Kidney (tissue), 14 donors: ENCODE results near the gene VPS9D1. TPM values are rescaled to one million over a fixed set of nuclear protein-coding genes. Genes with fewer than 3 reads are reported as not detected.

Experiments used
- DNase-seq, 5 donors: peaks; one replicate each; pipeline ENCODE4 v3.0.0-alpha.2; 2013 to 2020
- FAIRE-seq: peaks from 2 replicates; lab custom pipeline; 2012; peaks lifted over from hg19 to GRCh38; lab: Jason Lieb, UNC
- H3K27ac ChIP-seq, 2 donors: one replicate each; pipeline ENCODE4 v1.7.0; 2013; ENCODE audit warnings: low read depth in 2 of 2, low read length in 2 of 2, inconsistent platforms in 1 of 2
- H3K27me3 ChIP-seq: one replicate; pipeline ENCODE4 v1.7.1; 2013; ENCODE audit warnings: low read length, inconsistent platforms; ENCODE audit not compliant: control insufficient read depth, insufficient read depth
- H3K36me3 ChIP-seq, 3 donors: one replicate each; pipeline versions ENCODE4 v1.7.0 to v1.7.1; 2013; ENCODE audit warnings: low read length in 3 of 3, control low read depth in 1 of 3, inconsistent platforms in 1 of 3; ENCODE audit not compliant: insufficient read depth in 3 of 3, control insufficient read depth in 2 of 3
- H3K4me1 ChIP-seq, 3 donors: one replicate each; pipeline versions ENCODE4 v1.7.0 to v1.7.1; 2013; ENCODE audit warnings: low read length in 3 of 3, inconsistent platforms in 1 of 3, low read depth in 1 of 3; ENCODE audit not compliant: control insufficient read depth in 2 of 3, insufficient read depth in 2 of 3
- H3K4me3 ChIP-seq, 3 donors: one replicate each; pipeline versions ENCODE4 v1.7.0 to v1.8.1; 2013; ENCODE audit warnings: low read length in 3 of 3, control low read depth in 1 of 3, inconsistent platforms in 1 of 3
- H3K9ac ChIP-seq, 3 donors: one replicate each; pipeline versions ENCODE4 v1.7.0 to v1.7.1; 2013; ENCODE audit warnings: low read length in 3 of 3, control low read depth in 1 of 3, inconsistent platforms in 1 of 3
- H3K9me3 ChIP-seq, 3 donors: one replicate each; pipeline versions ENCODE4 v1.7.0 to v1.7.1; 2013; ENCODE audit warnings: low read length in 3 of 3, control low read depth in 1 of 3, inconsistent platforms in 1 of 3; ENCODE audit not compliant: control insufficient read depth in 2 of 3, insufficient read depth in 1 of 3
- intact Hi-C: fragments of 100-400 bp; cut with DNase I; formaldehyde crosslinking; loops from one replicate; pipeline ENCODE4 v1.11.1; 2022
- polyA plus RNA-seq: library from polyadenylated mRNA; stranded (reverse); fragments of 350-450 nt; fragmentation: Illumina TruSeq; extraction: RNeasy Lipid Tissue Mini Kit (QIAGEN cat#74804); gene quantifications from one replicate; pipeline ENCODE4 v1.2.3, GENCODE V29; 2014; ENCODE audit warnings: low read depth, low replicate concordance; ENCODE audit not compliant: insufficient read depth
- total RNA-seq: library from RNA; stranded (reverse); fragmentation: NEBNext Ultra II Directional; extraction: Animal tissue kit (Norgen Biotek cat#: 25700); gene quantifications from one replicate; pipeline ENCODE4 v1.2.1, GENCODE V29; 2021
- TF ChIP-seq, protein P1 (sequence below): IDR thresholded peaks from 3 replicates; pipeline ENCODE4 v1.5.1; 2012; ENCODE audit warnings: mild to moderate bottlenecking, moderate library complexity, borderline replicate concordance; ENCODE audit not compliant: insufficient read depth; ENCODE audit errors: extremely low read depth
- donor health status: control.
- donor health status: control.
- donor health status: control.
- donor health status: control.
- donor health status: control.
- donor health status: DM: yes; HTN: yes; CAD: no.
- donor health status: Normal renal cell carcinoma (clear cell type).

Gene VPS9D1
- total and polyA plus RNA-seq, 2 donors from 2014 or later, result 18.3 to 24.4 TPM

GRCh38 chr16:89707695-89708094 is 13.0 kb downstream of the VPS9D1 start:
- Histone ChIP-seq H3K27ac (no peak overlapping the region), H3K9me3 (no peaks in the 10 kb centered on the region), H3K36me3 (no peaks in the 10 kb centered on the region), H3K4me3 (no peak overlapping the region), H3K9ac (no peak overlapping the region), H3K27me3 (no peaks in the 10 kb centered on the region), H3K4me1 (no peaks in the 10 kb centered on the region)
- intact Hi-C loops, result loop anchor here (10.0 kb wide), 1 partner anchor 157 kb away; no protein-coding TSS in a partner anchor
- TF ChIP-seq, protein P1, sequence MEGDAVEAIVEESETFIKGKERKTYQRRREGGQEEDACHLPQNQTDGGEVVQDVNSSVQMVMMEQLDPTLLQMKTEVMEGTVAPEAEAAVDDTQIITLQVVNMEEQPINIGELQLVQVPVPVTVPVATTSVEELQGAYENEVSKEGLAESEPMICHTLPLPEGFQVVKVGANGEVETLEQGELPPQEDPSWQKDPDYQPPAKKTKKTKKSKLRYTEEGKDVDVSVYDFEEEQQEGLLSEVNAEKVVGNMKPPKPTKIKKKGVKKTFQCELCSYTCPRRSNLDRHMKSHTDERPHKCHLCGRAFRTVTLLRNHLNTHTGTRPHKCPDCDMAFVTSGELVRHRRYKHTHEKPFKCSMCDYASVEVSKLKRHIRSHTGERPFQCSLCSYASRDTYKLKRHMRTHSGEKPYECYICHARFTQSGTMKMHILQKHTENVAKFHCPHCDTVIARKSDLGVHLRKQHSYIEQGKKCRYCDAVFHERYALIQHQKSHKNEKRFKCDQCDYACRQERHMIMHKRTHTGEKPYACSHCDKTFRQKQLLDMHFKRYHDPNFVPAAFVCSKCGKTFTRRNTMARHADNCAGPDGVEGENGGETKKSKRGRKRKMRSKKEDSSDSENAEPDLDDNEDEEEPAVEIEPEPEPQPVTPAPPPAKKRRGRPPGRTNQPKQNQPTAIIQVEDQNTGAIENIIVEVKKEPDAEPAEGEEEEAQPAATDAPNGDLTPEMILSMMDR, result no peak
- DNase-seq (peak in 1 of 5 donors; percentile 33), FAIRE-seq (no peak)

DNA sequence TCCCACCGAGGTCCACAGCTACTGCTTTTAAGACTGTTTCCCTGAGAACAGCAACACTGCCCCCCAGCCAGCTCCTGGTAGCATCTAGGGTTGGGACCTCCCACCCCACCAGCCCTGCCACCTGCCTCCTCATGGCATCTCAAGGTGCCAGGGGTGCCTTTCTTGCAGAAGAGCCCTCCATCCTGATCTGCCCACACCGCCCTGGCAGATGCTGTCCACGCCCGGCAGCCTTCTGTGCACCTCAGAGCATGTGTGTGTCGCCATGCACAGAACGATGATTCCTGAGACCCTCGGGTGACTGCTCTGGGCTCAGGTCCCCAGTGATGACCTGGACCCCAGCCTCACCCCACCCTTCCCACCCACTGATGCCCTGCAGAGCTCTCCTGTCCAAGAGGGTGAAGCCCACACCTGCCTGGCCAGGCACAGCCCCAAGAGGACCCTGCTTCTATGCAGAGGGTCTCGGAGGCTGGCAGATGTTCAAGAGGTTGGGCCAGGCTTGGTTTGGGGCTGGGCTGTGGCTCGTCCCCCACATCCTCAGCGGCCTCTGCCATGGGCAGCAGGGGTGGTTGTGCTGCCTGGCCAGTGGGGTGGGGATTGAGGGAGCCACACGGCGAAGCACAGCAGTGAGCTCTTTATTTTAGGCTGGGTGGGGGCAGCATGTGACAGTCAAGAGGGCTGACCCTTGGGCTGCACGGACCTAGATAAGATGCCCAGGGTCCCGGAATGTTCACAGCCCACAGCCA is 14.0 kb downstream of the VPS9D1 start:
- no peak overlapping the region for H3K4me3 ChIP-seq
- H3K4me1 ChIP-seq, result peaks cover 0 to 3% (median 0%) of the 10 kb centered on the region in 3 donors
- peak in 2 of 5 donors; percentile 53 to 74 for DNase-seq
- no peak for FAIRE-seq
- no peaks in the 10 kb centered on the region for H3K36me3 ChIP-seq
- H3K9me3 ChIP-seq, result no peaks in the 10 kb centered on the region
- no peak overlapping the region for H3K9ac ChIP-seq
- intact Hi-C loops, result loop anchor here (10.0 kb wide), 1 partner anchor 158 kb away; no protein-coding TSS in a partner anchor
- no peak overlapping the region for H3K27ac ChIP-seq
- H3K27me3 ChIP-seq, result no peaks in the 10 kb centered on the region
- TF ChIP-seq, protein P1, result no peak

DNA sequence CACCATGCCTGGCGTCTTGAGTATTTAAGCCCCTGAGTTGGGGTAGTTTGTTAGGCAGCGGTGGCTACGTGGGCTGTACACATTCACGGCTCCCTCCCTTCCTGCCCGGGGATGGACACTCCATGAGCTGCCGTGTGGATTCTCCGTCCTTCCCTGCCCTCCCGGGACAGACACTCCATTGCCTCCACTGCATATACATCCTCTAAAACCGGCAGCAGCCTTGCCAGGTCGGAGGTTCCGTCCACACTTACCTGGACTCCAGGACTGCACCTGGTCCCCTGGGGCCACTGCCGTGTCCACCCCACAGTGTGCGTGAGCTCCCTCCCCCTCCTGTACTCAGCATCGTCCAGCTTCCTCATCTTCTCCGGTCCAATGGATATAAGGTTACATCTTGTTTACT is 15.7 kb downstream of the VPS9D1 start:
- Histone ChIP-seq H3K9ac (no peak overlapping the region), H3K27me3 (no peaks in the 10 kb centered on the region), H3K9me3 (no peaks in the 10 kb centered on the region), H3K4me1 (peaks cover 0 to 11% (median 5%) of the 10 kb centered on the region in 3 donors), H3K27ac (no peak overlapping the region), H3K36me3 (no peaks in the 10 kb centered on the region), H3K4me3 (no peak overlapping the region)
- intact Hi-C loops, result loop anchor here (10.0 kb wide), 1 partner anchor 160 kb away; no protein-coding TSS in a partner anchor
- DNase-seq (peak in 2 of 5 donors; percentile 50 to 68), FAIRE-seq (no peak)
- TF ChIP-seq, protein P1, result no peak
